ENCODE results near the gene DBP.

GRCh38 chr19:48673436-48674100 is 36.4 kb upstream of the DBP start:
- TF ChIP-seq CTCF (IDR thresholded peaks at IDR 0.05 in 8 of 11, conservative IDR thresholded peaks at IDR 0.05 in 3 of 11) (no peak), POLR2A (IDR thresholded peaks at IDR 0.05) (no peak), POLR2AphosphoS5 (IDR thresholded peaks at IDR 0.05) (no peak)

Data from spleen (tissue), 7 donors.